SJCRH30 (cell line): ENCODE measurements around the gene R3HDM4. TPM values are rescaled to one million over a fixed set of nuclear protein-coding genes. Genes with fewer than 3 reads are reported as not detected.
"Not testable (repeated sequence)": the region's sequence is repeated elsewhere in the genome, so short reads cannot be mapped to it uniquely, and the experiment has no call there.

ENCODE experiments used
- DNase-seq, 2 experiments: peaks; one replicate each; pipeline ENCODE4 v3.0.0-alpha.2; 2015 to 2020
- H3K27ac ChIP-seq: fragments of 250-450 bp; sonication (Bioruptor Pico); 2 replicates; pipeline ENCODE4 v1.5.1; 2020; ENCODE audit warnings: mild to moderate bottlenecking, moderate library complexity
- H3K27me3 ChIP-seq: fragments of 250-450 bp; sonication (Bioruptor Pico); 2 replicates; pipeline ENCODE4 v1.5.1; 2020; ENCODE audit warnings: mild to moderate bottlenecking, moderate library complexity
- H3K36me3 ChIP-seq: fragments of 250-450 bp; sonication (Bioruptor Pico); 2 replicates; pipeline ENCODE4 v1.5.1; 2020; ENCODE audit warnings: mild to moderate bottlenecking, moderate library complexity
- H3K4me1 ChIP-seq: fragments of 250-450 bp; sonication (Bioruptor Pico); 2 replicates; pipeline ENCODE4 v1.5.1; 2020; ENCODE audit warnings: mild to moderate bottlenecking, moderate library complexity
- H3K4me3 ChIP-seq: fragments of 250-450 bp; sonication (Bioruptor Pico); 2 replicates; pipeline ENCODE4 v1.5.1; 2020; ENCODE audit warnings: mild to moderate bottlenecking, moderate library complexity
- H3K9me3 ChIP-seq: fragments of 250-450 bp; sonication (Bioruptor Pico); replicated peaks from 2 replicates; pipeline ENCODE4 v1.5.1; 2020; ENCODE audit warnings: mild to moderate bottlenecking, moderate library complexity
- total RNA-seq: library from RNA; depleted of rRNA; stranded (reverse); fragments of >200 nt; shearing (Covaris generic); gene quantifications from 2 replicates; pipeline ENCODE4 v1.2.3, GENCODE V29; 2014

Gene R3HDM4
- total RNA-seq, 1 experiment from 2014 or later = 19.8 TPM

DNA sequence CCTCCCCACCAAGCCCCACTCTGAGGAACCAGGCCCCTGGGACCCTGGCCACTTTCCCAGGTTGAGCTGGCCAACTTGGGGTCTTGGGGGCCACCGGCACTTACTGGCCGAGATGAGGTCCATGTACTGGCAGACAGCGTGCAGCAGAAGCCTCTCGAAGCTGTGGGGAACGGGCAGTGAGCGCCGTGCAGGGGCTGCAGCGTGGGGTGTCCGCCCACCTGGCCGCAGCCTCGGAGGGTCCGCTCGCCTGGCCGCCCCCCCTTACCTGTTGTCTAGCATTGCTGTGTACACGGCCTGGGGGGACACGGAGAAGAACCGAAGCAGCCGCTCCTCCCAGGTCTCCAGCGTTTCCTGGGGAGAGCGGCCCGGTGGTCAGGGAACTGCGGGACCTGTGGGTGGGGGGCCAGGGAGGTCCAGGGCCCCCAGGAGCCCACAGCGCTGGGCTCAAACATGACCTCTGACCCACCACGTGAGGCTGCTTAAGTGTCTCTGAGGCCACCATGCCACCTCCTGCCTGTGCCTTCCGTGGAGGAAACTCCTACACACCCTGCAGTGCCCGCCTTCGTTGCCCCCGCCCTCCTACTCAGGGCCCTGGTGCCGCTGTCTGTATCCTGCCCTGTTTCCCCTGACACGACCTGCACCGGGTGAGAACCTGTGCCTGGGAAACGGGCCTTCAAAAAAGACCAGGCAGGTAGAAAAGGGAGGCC, 13.5 kb downstream of the R3HDM4 start:
- no peaks in the 10 kb centered on the region for H3K27me3 ChIP-seq
- no peaks in the 10 kb centered on the region for H3K9me3 ChIP-seq
- peaks cover 4% of the 10 kb centered on the region; the same call in 1 of the 2 replicates for H3K36me3 ChIP-seq
- no peak overlapping the region for H3K4me3 ChIP-seq
- no peak overlapping the region for H3K27ac ChIP-seq
- H3K4me1 ChIP-seq = peaks cover 8% of the 10 kb centered on the region; the same call in 1 of the 2 replicates
- no peak for DNase-seq

DNA sequence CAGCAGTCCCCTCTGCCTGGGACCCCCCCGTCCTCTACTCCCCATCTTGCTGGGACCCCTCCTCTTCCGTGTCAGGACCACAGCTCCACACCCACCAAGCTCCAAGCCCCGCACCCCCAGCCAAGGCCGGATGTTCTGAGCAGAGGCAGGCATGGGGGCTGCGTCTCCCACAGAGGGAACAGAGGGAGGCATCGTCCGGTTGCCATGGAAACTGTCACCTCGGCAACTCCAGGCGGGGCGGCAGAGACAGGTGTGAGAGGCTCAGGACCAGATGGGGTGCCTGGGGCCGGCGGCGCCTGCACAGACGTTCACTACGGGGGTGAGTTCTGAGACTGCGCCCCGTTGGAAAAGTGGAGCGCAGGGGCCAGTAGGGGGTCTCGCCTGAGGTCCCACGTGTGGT, 14.4 kb downstream of the R3HDM4 start:
- peak; percentile 70 to 78 for DNase-seq
- no peaks in the 10 kb centered on the region for H3K9me3 ChIP-seq
- H3K27me3 ChIP-seq = no peaks in the 10 kb centered on the region
- no peak overlapping the region for H3K27ac ChIP-seq
- no peak overlapping the region for H3K4me3 ChIP-seq
- peaks cover 4% of the 10 kb centered on the region; the same call in 1 of the 2 replicates for H3K4me1 ChIP-seq
- peaks cover 4% of the 10 kb centered on the region; the same call in 1 of the 2 replicates for H3K36me3 ChIP-seq

- H3K4me1 ChIP-seq = peaks cover 2% of the 10 kb centered on the region; the same call in 1 of the 2 replicates
- no peaks in the 10 kb centered on the region for H3K27me3 ChIP-seq
- H3K4me3 ChIP-seq = no peak overlapping the region
- H3K9me3 ChIP-seq = no peaks in the 10 kb centered on the region
- H3K27ac ChIP-seq = no peak overlapping the region
- no peak for DNase-seq
- H3K36me3 ChIP-seq = peaks cover 4% of the 10 kb centered on the region; the same call in 1 of the 2 replicates
These were observed 15.5 kb downstream of the R3HDM4 start for GRCh38 chr19:897442-898039.

GRCh38 chr19:896999-897398, 16.0 kb downstream of the R3HDM4 start:
- no peaks in the 10 kb centered on the region for H3K9me3 ChIP-seq
- DNase-seq = no peak
- no peak overlapping the region for H3K27ac ChIP-seq
- no peaks in the 10 kb centered on the region for H3K4me1 ChIP-seq
- H3K27me3 ChIP-seq = no peaks in the 10 kb centered on the region
- H3K36me3 ChIP-seq = peaks cover 4% of the 10 kb centered on the region; the same call in 1 of the 2 replicates
- H3K4me3 ChIP-seq = no peak overlapping the region

DNA sequence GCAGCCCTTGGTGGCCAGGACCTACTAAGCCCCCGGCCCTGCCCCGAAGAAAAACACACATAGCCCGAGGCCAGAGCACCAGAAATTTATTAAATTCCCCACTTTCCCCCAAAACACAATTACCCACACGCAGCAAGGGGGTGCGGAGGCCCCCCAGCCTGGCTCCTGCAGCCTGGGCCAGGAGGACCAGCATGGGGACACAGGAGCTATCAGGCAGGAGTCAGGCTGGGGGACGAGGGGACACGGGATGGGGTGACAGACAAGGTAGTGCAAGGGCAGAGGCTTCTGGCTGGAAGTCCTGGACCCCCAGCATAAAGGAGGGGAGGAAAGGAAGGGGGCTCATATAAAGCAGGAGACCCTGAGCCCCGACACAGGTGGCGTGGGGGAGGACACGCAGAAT, 16.6 kb downstream of the R3HDM4 start:
- Histone ChIP-seq H3K27ac (no peak overlapping the region), H3K9me3 (no peaks in the 10 kb centered on the region)
- no peak for DNase-seq

DNA sequence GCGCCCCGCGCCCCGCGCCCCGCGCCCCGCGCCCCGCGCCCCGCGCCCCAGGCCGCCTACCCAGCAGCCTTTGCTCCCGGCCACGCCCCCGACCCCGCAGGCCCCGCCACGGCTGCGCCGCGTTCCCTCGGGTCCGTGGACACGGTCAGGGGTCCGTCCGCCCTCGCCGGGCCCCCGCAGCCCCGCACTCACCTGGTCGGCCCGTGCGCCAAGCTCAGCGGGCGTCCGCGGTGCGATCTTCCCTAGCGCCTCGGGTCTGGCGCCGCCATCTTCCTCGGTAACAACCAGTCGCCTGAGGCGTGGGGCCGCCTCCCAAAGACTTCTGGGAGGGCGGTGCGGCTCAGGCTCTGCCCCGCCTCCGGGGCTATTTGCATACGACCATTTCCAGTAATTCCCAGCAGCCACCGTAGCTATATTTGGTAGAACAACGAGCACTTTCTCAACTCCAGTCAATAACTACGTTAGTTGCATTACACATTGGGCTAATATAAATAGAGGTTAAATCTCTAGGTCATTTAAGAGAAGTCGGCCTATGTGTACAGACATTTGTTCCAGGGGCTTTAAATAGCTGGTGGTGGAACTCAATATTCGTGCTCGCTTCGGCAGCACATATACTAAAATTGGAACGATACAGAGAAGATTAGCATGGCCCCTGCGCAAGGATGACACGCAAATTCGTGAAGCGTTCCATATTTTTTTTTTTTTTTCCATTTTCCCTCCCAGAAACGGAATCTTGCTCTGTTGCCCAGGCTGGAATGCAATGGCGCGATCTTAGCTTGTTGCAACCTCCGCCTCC, 19.9 kb downstream of the R3HDM4 start, which contains the start of the genes MED16 and RNU6-9:
TSS of gene MED16 (minus strand) at position 294 of the 796 bp plus-strand sequence. CDS start 2,056 bp downstream, outside the sequence.
TSS of gene RNU6-9 (plus strand) at position 591 of the 796 bp plus-strand sequence.
- DNase-seq = peak; percentile 93 to 96
- Histone ChIP-seq H3K9me3 (no peaks in the 10 kb centered on the region), H3K27ac (peak within 1 kb of the TSS; percentile 94), H3K4me3 (peak within 1 kb of the TSS; percentile 99), H3K36me3 (peaks cover 4% of the 10 kb centered on the region; the same call in 1 of the 2 replicates), H3K27me3 (no peaks in the 10 kb centered on the region), H3K4me1 (no peaks in the 10 kb centered on the region)

More for the DNA sequence above, 16.6 kb downstream of the R3HDM4 start:
- H3K4me1 ChIP-seq = no peaks in the 10 kb centered on the region
- H3K36me3 ChIP-seq = peaks cover 4% of the 10 kb centered on the region; the same call in 1 of the 2 replicates
- no peaks in the 10 kb centered on the region for H3K27me3 ChIP-seq
- H3K4me3 ChIP-seq = no peak overlapping the region

GRCh38 chr19:892243-892893, 20.7 kb downstream of the R3HDM4 start:
- no peaks in the 10 kb centered on the region for H3K9me3 ChIP-seq
- peaks cover 4% of the 10 kb centered on the region; the same call in 1 of the 2 replicates for H3K36me3 ChIP-seq
- DNase-seq = peak; percentile 41 to 54
- H3K27me3 ChIP-seq = no peaks in the 10 kb centered on the region
- H3K27ac ChIP-seq = no peak overlapping the region; the same call in 1 of the 2 replicates
- H3K4me1 ChIP-seq = no peaks in the 10 kb centered on the region
- peak overlapping the region; percentile 99 for H3K4me3 ChIP-seq

GRCh38 chr19:891421-892200, 21.4 kb downstream of the R3HDM4 start:
- H3K4me3 ChIP-seq = peak overlapping the region; percentile 99
- not testable (repeated sequence) for H3K27me3 ChIP-seq, H3K4me1 ChIP-seq, H3K9me3 ChIP-seq, H3K36me3 ChIP-seq, H3K27ac ChIP-seq, DNase-seq

DNA sequence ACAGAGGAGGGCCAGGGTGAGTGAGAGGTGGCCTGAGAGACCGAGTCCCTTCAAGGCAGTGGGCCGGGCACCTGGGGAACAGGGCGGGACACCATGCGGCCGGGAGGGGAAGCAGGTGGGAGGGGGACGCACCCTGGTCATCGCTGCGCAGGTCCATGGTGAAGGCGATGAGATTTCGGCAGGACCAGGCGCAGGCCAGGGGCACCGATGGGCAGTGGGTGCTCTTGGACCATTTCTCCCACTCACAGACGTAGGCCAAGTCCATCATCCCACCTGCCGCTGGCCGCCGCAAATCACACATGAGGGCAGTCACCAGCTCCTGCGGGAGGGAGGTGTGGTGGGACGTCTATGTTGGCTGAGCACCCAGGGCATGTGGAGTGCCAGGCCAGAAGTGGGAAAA, 22.2 kb downstream of the R3HDM4 start:
- peaks cover 2% of the 10 kb centered on the region; the same call in 1 of the 2 replicates for H3K36me3 ChIP-seq

GRCh38 chr19:889662-890295, 23.2 kb downstream of the R3HDM4 start:
- Histone ChIP-seq H3K9me3 (no peaks in the 10 kb centered on the region), H3K27ac (no peak overlapping the region), H3K27me3 (no peaks in the 10 kb centered on the region), H3K4me1 (no peaks in the 10 kb centered on the region), H3K4me3 (no peak overlapping the region), H3K36me3 (peaks cover 2% of the 10 kb centered on the region; the same call in 1 of the 2 replicates)
- DNase-seq = no peak

More for the DNA sequence above, 22.2 kb downstream of the R3HDM4 start:
- H3K4me1 ChIP-seq = no peaks in the 10 kb centered on the region
- no peak overlapping the region for H3K27ac ChIP-seq
- H3K27me3 ChIP-seq = no peaks in the 10 kb centered on the region
- no peaks in the 10 kb centered on the region for H3K9me3 ChIP-seq
- DNase-seq = no peak
- H3K4me3 ChIP-seq = no peak overlapping the region

GRCh38 chr19:888581-889385, 24.2 kb downstream of the R3HDM4 start:
- DNase-seq = no peak
- Histone ChIP-seq H3K4me1 (no peaks in the 10 kb centered on the region), H3K9me3 (no peaks in the 10 kb centered on the region), H3K27me3 (no peaks in the 10 kb centered on the region), H3K27ac (no peak overlapping the region), H3K4me3 (no peak overlapping the region), H3K36me3 (peaks cover 6% of the 10 kb centered on the region; the same call in 1 of the 2 replicates)

- H3K27ac ChIP-seq = no peak overlapping the region
- no peaks in the 10 kb centered on the region for H3K27me3 ChIP-seq
- no peaks in the 10 kb centered on the region for H3K4me1 ChIP-seq
- DNase-seq = no peak
- no peak overlapping the region for H3K4me3 ChIP-seq
- no peaks in the 10 kb centered on the region for H3K9me3 ChIP-seq
- H3K36me3 ChIP-seq = peaks cover 9% of the 10 kb centered on the region; the same call in 1 of the 2 replicates
These were observed 25.4 kb downstream of the R3HDM4 start for GRCh38 chr19:887599-887998.
